Astrocyte (in vitro differentiated cells and primary cell): Measurements from ENCODE around the gene SPRY2. TPM values are rescaled to one million over a fixed set of nuclear protein-coding genes. Genes with fewer than 3 reads are reported as not detected.

Experiments
- DNase-seq: peaks from one replicate; pipeline ENCODE4 v3.0.0-alpha.2; 2010; ENCODE audit warnings: low read depth
- FAIRE-seq: peaks from 2 replicates; lab custom pipeline; 2011; peaks lifted over from hg19 to GRCh38; lab: Jason Lieb, UNC
- H2AFZ ChIP-seq: 2 replicates; pipeline ENCODE4 v1.6.0; 2012; ENCODE audit warnings: low read depth, low read length, inconsistent platforms
- H3K27ac ChIP-seq: 2 replicates; pipeline ENCODE4 v1.5.1; 2011; ENCODE audit warnings: low read depth, low read length, inconsistent platforms
- H3K27me3 ChIP-seq: 2 replicates; pipeline ENCODE4 v1.6.0; 2011; ENCODE audit warnings: low read length, inconsistent platforms; ENCODE audit not compliant: insufficient read depth
- H3K36me3 ChIP-seq: 2 replicates; pipeline ENCODE4 v1.5.1; 2011; ENCODE audit warnings: low read length, inconsistent platforms; ENCODE audit not compliant: insufficient read depth
- H3K4me1 ChIP-seq: 2 replicates; pipeline ENCODE4 v1.5.1; 2011; ENCODE audit warnings: low read length, inconsistent platforms; ENCODE audit not compliant: insufficient read depth
- H3K4me2 ChIP-seq: 2 replicates; pipeline ENCODE4 v1.6.0; 2012; ENCODE audit warnings: low read length, inconsistent platforms
- H3K4me3 ChIP-seq: 2 replicates; pipeline ENCODE4 v1.5.1; 2011; ENCODE audit warnings: low read depth, mild to moderate bottlenecking, low read length, inconsistent platforms; ENCODE audit not compliant: insufficient read depth
- H3K79me2 ChIP-seq: 2 replicates; pipeline ENCODE4 v1.6.0; 2012; ENCODE audit warnings: mild to moderate bottlenecking, low read length, inconsistent platforms; ENCODE audit not compliant: insufficient read depth
- H3K9ac ChIP-seq: 2 replicates; pipeline ENCODE4 v1.6.0; 2012; ENCODE audit warnings: mild to moderate bottlenecking, low read length, inconsistent platforms
- H3K9me3 ChIP-seq: 2 replicates; pipeline ENCODE4 v1.5.1; 2012; ENCODE audit warnings: low read depth, mild to moderate bottlenecking, low read length, inconsistent platforms; ENCODE audit not compliant: insufficient read depth
- H4K20me1 ChIP-seq: 2 replicates; pipeline ENCODE4 v1.6.0; 2012; ENCODE audit warnings: low read length, inconsistent platforms; ENCODE audit not compliant: insufficient read depth
- H3K27ac Mint-ChIP-seq: one replicate; pipeline ENCODE4 v1.8.0; 2021; ENCODE audit warnings: mild to moderate bottlenecking, mixed read lengths; ENCODE audit not compliant: unreplicated experiment
- H3K27me3 Mint-ChIP-seq: one replicate; pipeline ENCODE4 v1.8.0; 2021; ENCODE audit warnings: low read depth, mixed read lengths; ENCODE audit not compliant: unreplicated experiment
- H3K36me3 Mint-ChIP-seq: one replicate; pipeline ENCODE4 v1.8.0; 2021; ENCODE audit warnings: low read depth, mixed read lengths; ENCODE audit not compliant: unreplicated experiment
- H3K4me1 Mint-ChIP-seq: one replicate; pipeline ENCODE4 v1.8.0; 2021; ENCODE audit warnings: low read depth, mixed read lengths; ENCODE audit not compliant: unreplicated experiment
- H3K4me3 Mint-ChIP-seq: one replicate; pipeline ENCODE4 v1.8.0; 2021; ENCODE audit warnings: mild to moderate bottlenecking, moderate library complexity, mixed read lengths; ENCODE audit not compliant: unreplicated experiment
- H3K9me3 Mint-ChIP-seq: one replicate; pipeline ENCODE4 v1.8.0; 2021; ENCODE audit warnings: mild to moderate bottlenecking, mixed read lengths; ENCODE audit not compliant: unreplicated experiment
- CTCF ChIP-seq: IDR thresholded peaks from 2 replicates; pipeline ENCODE4 v1.5.1; 2011; ENCODE audit warnings: low read depth, mild to moderate bottlenecking, inconsistent platforms, low read length, moderate library complexity; ENCODE audit not compliant: insufficient read depth
- EZH2 ChIP-seq: IDR thresholded peaks from 2 replicates; pipeline ENCODE4 v1.6.1; 2012; ENCODE audit warnings: mild to moderate bottlenecking, low read length, inconsistent platforms; ENCODE audit not compliant: insufficient read depth
- total RNA-seq: library from RNA; stranded (reverse); gene quantifications from 2 replicates; pipeline ENCODE4 v1.2.1, GENCODE V29; 2021

SPRY2 gene
- total RNA-seq, 1 donor from 2014 or later: 57.7 TPM

- no peaks in the 10 kb centered on the region for H3K4me1 ChIP-seq
- no peaks in the 10 kb centered on the region for H3K36me3 ChIP-seq
- no peaks in the 10 kb centered on the region for H3K27me3 ChIP-seq
- no peak overlapping the region for H3K27ac Mint-ChIP-seq
- H3K27ac ChIP-seq: no peak overlapping the region
- H4K20me1 ChIP-seq: no peaks in the 10 kb centered on the region
- H3K27me3 Mint-ChIP-seq: no peaks in the 10 kb centered on the region
- H3K4me3 Mint-ChIP-seq: no peak overlapping the region
- H3K79me2 ChIP-seq: no peaks in the 10 kb centered on the region
- FAIRE-seq (peak; percentile 23), DNase-seq (no peak)
- H3K9me3 ChIP-seq: no peaks in the 10 kb centered on the region
- H3K4me1 Mint-ChIP-seq: peaks cover 7% of the 10 kb centered on the region
- no peak overlapping the region for H3K4me3 ChIP-seq
- H2AFZ ChIP-seq: peak overlapping the region; percentile 18
- no peak overlapping the region for H3K9ac ChIP-seq
- no peak for TF ChIP-seq CTCF
- TF ChIP-seq EZH2: no peak
- H3K36me3 Mint-ChIP-seq: no peaks in the 10 kb centered on the region
- no peaks in the 10 kb centered on the region for H3K9me3 Mint-ChIP-seq
- peak overlapping the region; percentile 10 for H3K4me2 ChIP-seq
These were observed 33.4 kb downstream of the SPRY2 start for GRCh38 chr13:80307401-80307987.

GRCh38 chr13:80306337-80306972, 34.5 kb downstream of the SPRY2 start:
- Histone ChIP-seq H3K4me3 (no peak overlapping the region), H2AFZ (no peak overlapping the region), H3K4me1 (no peaks in the 10 kb centered on the region), H3K9me3 (no peaks in the 10 kb centered on the region), H3K4me2 (no peak overlapping the region), H3K27ac (no peak overlapping the region), H4K20me1 (no peaks in the 10 kb centered on the region), H3K79me2 (no peaks in the 10 kb centered on the region), H3K27me3 (no peaks in the 10 kb centered on the region), H3K36me3 (no peaks in the 10 kb centered on the region), H3K9ac (no peak overlapping the region)
- no peak overlapping the region for H3K27ac Mint-ChIP-seq
- no peak overlapping the region for H3K4me3 Mint-ChIP-seq
- no peak for TF ChIP-seq CTCF
- TF ChIP-seq EZH2: no peak
- DNase-seq (no peak), FAIRE-seq (no peak)
- H3K4me1 Mint-ChIP-seq: peaks cover 5% of the 10 kb centered on the region
- no peaks in the 10 kb centered on the region for H3K27me3 Mint-ChIP-seq
- H3K36me3 Mint-ChIP-seq: no peaks in the 10 kb centered on the region
- H3K9me3 Mint-ChIP-seq: no peaks in the 10 kb centered on the region

GRCh38 chr13:80305737-80306136, 35.2 kb downstream of the SPRY2 start:
- H3K4me3 ChIP-seq: no peak overlapping the region
- no peak overlapping the region for H3K4me3 Mint-ChIP-seq
- H3K27ac Mint-ChIP-seq: no peak overlapping the region
- FAIRE-seq: no peak
- H3K27me3 Mint-ChIP-seq: no peaks in the 10 kb centered on the region
- H2AFZ ChIP-seq: no peak overlapping the region
- H3K27me3 ChIP-seq: no peaks in the 10 kb centered on the region
- H3K4me1 ChIP-seq: no peaks in the 10 kb centered on the region
- no peak overlapping the region for H3K27ac ChIP-seq
- H3K9ac ChIP-seq: no peak overlapping the region
- no peaks in the 10 kb centered on the region for H3K9me3 ChIP-seq
- no peaks in the 10 kb centered on the region for H3K9me3 Mint-ChIP-seq
- TF ChIP-seq EZH2 (no peak), CTCF (no peak)
- no peaks in the 10 kb centered on the region for H3K79me2 ChIP-seq
- peaks cover 5% of the 10 kb centered on the region for H3K4me1 Mint-ChIP-seq
- no peaks in the 10 kb centered on the region for H3K36me3 Mint-ChIP-seq
- no peaks in the 10 kb centered on the region for H4K20me1 ChIP-seq
- H3K36me3 ChIP-seq: no peaks in the 10 kb centered on the region
- H3K4me2 ChIP-seq: peak overlapping the region; percentile 26
- DNase-seq: no peak
